Natural killer cell (primary cell): ENCODE results near the gene KHDRBS2. TPM values are rescaled to one million over a fixed set of nuclear protein-coding genes. Genes with fewer than 3 reads are reported as not detected.

Experiments used
- ATAC-seq, 3 donors: fragments of 150-1000 bp in 2 of 3; fragments of 200-7000 bp in 1 of 3; cut with Tn5 transposase; 1 replicate in 1 of 3; 2 replicates in 2 of 3; pipeline ENCODE4 v1.10.0; 2021; ENCODE audit warnings: mild to moderate bottlenecking in 2 of 3, moderate library complexity in 2 of 3
- DNase-seq, 2 donors: peaks; one replicate each; pipeline versions ENCODE4 v3.0.0 to v3.0.0-alpha.2; 2013 to 2021; ENCODE audit warnings: mixed read lengths in 1 of 2
- H3K27ac ChIP-seq: one replicate; pipeline ENCODE4 v1.5.1; 2013; ENCODE audit warnings: mild to moderate bottlenecking, low read length
- H3K27me3 ChIP-seq: one replicate; pipeline ENCODE4 v1.6.1; 2013; ENCODE audit warnings: low read length; ENCODE audit not compliant: control insufficient read depth, insufficient read depth
- H3K36me3 ChIP-seq: one replicate; pipeline ENCODE4 v1.6.1; 2013; ENCODE audit warnings: low read length; ENCODE audit not compliant: control insufficient read depth, insufficient read depth
- H3K4me1 ChIP-seq: one replicate; pipeline ENCODE4 v1.6.1; 2013; ENCODE audit warnings: low read length; ENCODE audit not compliant: control insufficient read depth, insufficient read depth
- H3K4me3 ChIP-seq: one replicate; pipeline ENCODE4 v1.5.1; 2013; ENCODE audit warnings: low read length
- H3K9me3 ChIP-seq: one replicate; pipeline ENCODE4 v1.6.1; 2013; ENCODE audit warnings: low read length; ENCODE audit not compliant: control insufficient read depth, insufficient read depth
- H3K27ac Mint-ChIP-seq, 2 donors: one replicate each; pipeline ENCODE4 v1.8.0; 2022; ENCODE audit warnings: mild to moderate bottlenecking in 2 of 2, mixed read lengths in 2 of 2, moderate library complexity in 1 of 2
- H3K27me3 Mint-ChIP-seq, 2 donors: one replicate each; pipeline ENCODE4 v1.8.0; 2022; ENCODE audit warnings: low read depth in 2 of 2, mixed read lengths in 2 of 2
- H3K36me3 Mint-ChIP-seq: one replicate; pipeline ENCODE4 v1.8.0; 2022; ENCODE audit warnings: mixed read lengths
- H3K4me1 Mint-ChIP-seq, 2 donors: one replicate each; pipeline ENCODE4 v1.8.0; 2022; ENCODE audit warnings: mixed read lengths in 2 of 2
- H3K4me3 Mint-ChIP-seq: one replicate; pipeline ENCODE4 v1.8.0; 2022; ENCODE audit warnings: mild to moderate bottlenecking, moderate library complexity, mixed read lengths
- H3K9me3 Mint-ChIP-seq, 2 donors: one replicate each; pipeline ENCODE4 v1.8.0; 2022; ENCODE audit warnings: mixed read lengths in 2 of 2
- WGBS: methylation state at CpG from one replicate; pipeline ENCODE4 v1.1.7; 2013; ENCODE audit warnings: missing lambda C conversion rate; ENCODE audit not compliant: insufficient coverage; 5-methylcytosine and 5-hydroxymethylcytosine counted together
- intact Hi-C: fragments of 100-400 bp; cut with micrococcal nuclease; formaldehyde crosslinking; loops from one replicate; pipeline ENCODE4 v1.14.2; 2022
- total RNA-seq, 4 donors: library from RNA; stranded (reverse); fragments of 120-200 nt in 1 of 4; gene quantifications; one replicate each; pipeline versions ENCODE4 v1.2.3 to v1.2.4, GENCODE V29; 2013 to 2022
- TF ChIP-seq, protein P1 (sequence below): fragments of 200-600 bp; IDR thresholded peaks from one replicate; pipeline ENCODE4 v1.8.0; 2022; ENCODE audit warnings: antibody characterized with exemption

KHDRBS2 gene
- total RNA-seq, 3 donors from 2014 or later (not counting 1 experiment from before 2014, with no cell fraction given) = 0.15 to 0.26 TPM; not detected in 1

DNA sequence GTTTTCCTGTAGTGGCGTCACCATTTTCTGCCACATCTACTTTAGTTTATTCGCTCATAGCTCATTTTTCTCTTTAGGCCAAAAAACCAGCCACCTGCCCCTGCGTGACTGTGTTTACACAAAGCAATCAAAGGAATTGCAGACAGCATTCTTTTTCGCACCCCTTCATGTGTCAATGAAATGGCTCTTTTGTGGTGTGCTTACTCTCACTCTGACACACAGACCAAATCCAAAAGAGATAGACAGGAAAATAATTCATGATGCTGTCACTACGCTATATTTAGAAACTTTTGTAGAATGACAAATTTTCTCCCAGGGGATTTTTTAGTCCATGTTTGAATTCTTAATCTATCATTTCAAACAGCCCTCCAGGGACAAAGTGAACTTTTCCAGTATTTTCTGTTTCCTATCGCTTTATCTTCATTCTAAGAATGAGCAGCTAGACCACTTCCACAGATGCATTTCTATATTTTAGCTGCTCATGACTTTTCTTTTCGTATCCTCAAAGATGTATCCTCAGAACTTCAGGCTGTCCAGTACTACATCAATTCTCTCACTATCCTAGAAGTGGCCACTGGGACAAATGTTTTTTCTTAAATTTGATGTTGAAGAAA, 37.9 kb upstream of the KHDRBS2 start:
- DNase-seq (no peak), ATAC-seq (no peak)
- no peaks in the 10 kb centered on the region for H3K27me3 ChIP-seq
- H3K36me3 ChIP-seq = no peaks in the 10 kb centered on the region
- H3K9me3 ChIP-seq = no peaks in the 10 kb centered on the region
- WGBS = 82% methylated on average over 7 of the region's 7 CpGs
- Mint-ChIP-seq H3K9me3 (peaks cover 16 to 31% of the 10 kb centered on the region in 2 donors), H3K36me3 (peaks cover 15% of the 10 kb centered on the region), H3K4me3 (no peak overlapping the region), H3K27ac (no peak overlapping the region), H3K27me3 (no peaks in the 10 kb centered on the region), H3K4me1 (no peaks in the 10 kb centered on the region)
- TF ChIP-seq, protein P1, sequence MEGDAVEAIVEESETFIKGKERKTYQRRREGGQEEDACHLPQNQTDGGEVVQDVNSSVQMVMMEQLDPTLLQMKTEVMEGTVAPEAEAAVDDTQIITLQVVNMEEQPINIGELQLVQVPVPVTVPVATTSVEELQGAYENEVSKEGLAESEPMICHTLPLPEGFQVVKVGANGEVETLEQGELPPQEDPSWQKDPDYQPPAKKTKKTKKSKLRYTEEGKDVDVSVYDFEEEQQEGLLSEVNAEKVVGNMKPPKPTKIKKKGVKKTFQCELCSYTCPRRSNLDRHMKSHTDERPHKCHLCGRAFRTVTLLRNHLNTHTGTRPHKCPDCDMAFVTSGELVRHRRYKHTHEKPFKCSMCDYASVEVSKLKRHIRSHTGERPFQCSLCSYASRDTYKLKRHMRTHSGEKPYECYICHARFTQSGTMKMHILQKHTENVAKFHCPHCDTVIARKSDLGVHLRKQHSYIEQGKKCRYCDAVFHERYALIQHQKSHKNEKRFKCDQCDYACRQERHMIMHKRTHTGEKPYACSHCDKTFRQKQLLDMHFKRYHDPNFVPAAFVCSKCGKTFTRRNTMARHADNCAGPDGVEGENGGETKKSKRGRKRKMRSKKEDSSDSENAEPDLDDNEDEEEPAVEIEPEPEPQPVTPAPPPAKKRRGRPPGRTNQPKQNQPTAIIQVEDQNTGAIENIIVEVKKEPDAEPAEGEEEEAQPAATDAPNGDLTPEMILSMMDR = no peak
- no peak overlapping the region for H3K4me3 ChIP-seq
- no peaks in the 10 kb centered on the region for H3K4me1 ChIP-seq
- no peak overlapping the region for H3K27ac ChIP-seq
- intact Hi-C loops = no loop called here

DNA sequence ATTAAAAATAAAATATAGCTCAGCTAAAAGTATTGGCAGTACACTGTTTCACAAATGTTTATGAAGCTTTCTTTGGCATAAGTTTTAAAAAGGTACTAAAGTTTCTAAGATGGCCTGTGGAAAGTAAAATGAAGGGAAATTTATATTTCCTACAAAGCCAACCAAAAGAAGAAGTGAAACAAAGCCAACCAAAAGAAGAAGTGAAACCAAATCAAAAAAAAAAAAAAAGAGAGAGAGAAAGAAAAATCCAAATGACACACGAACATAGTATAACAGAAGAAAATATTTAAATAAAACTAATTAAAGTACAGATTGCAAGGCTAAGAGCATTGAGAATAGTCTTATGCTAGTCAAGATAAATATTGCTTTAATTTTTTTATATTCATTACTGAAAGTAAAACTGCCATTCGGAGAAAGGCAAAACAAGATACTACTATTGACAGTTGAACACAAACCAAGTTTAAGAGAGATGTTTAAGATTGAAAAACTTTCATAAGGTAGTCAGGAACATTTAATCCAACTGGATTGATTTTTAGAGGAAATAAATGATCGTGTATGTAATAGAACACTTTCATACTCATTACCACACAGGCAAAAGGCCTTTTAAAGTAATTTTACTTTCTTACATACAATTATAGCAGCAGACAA, 12.8 kb upstream of the KHDRBS2 start:
- H3K27me3 ChIP-seq = no peaks in the 10 kb centered on the region
- no peak overlapping the region for H3K4me3 ChIP-seq
- no peaks in the 10 kb centered on the region for H3K36me3 ChIP-seq
- no peaks in the 10 kb centered on the region for H3K4me1 ChIP-seq
- H3K9me3 ChIP-seq = no peaks in the 10 kb centered on the region
- TF ChIP-seq, protein P1 = no peak
- Mint-ChIP-seq H3K9me3 (peaks cover 16% of the 10 kb centered on the region in 2 donors), H3K27me3 (no peaks in the 10 kb centered on the region), H3K4me3 (peak overlapping the region; percentile 60), H3K27ac (no peak overlapping the region), H3K4me1 (no peaks in the 10 kb centered on the region), H3K36me3 (no peaks in the 10 kb centered on the region)
- intact Hi-C loops = no loop called here
- no CpG with 5 or more reads among the region's 3 CpGs for WGBS
- ATAC-seq = no peak
- DNase-seq = no peak
- H3K27ac ChIP-seq = no peak overlapping the region

DNA sequence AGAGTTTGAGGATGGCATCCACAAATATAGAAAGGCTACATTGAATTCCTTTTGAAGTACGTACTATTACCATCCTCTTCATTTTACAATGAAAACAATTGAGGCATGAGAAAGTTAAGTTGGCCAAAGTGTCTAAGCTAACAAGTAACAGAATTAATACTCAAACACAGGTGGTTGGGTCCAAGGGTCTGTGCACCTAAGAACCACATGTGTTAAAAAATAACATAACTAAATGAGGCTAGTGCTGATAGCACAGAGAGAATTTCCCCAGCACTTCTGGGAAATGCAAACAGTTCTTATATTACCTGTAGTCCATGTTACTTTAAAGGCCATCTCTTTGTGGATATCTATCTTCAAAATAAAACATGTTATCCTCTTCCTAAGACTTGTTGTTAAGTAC, 10.5 kb upstream of the KHDRBS2 start:
- ATAC-seq = no peak
- no peaks in the 10 kb centered on the region for H3K27me3 ChIP-seq
- no peak for DNase-seq
- H3K9me3 ChIP-seq = no peaks in the 10 kb centered on the region
- H3K27ac ChIP-seq = no peak overlapping the region
- Mint-ChIP-seq H3K36me3 (no peaks in the 10 kb centered on the region), H3K27me3 (no peaks in the 10 kb centered on the region), H3K27ac (no peak overlapping the region), H3K9me3 (peaks cover 13 to 26% of the 10 kb centered on the region in 2 donors), H3K4me1 (no peaks in the 10 kb centered on the region), H3K4me3 (no peak overlapping the region)
- intact Hi-C loops = no loop called here
- TF ChIP-seq, protein P1 = no peak
- H3K4me3 ChIP-seq = no peak overlapping the region
- no peaks in the 10 kb centered on the region for H3K4me1 ChIP-seq
- no CpG with 5 or more reads among the region's 1 CpG for WGBS
- no peaks in the 10 kb centered on the region for H3K36me3 ChIP-seq
